Skeletal muscle tissue (tissue), 4 donors: ENCODE data around the gene GSTM3. TPM values are rescaled to one million over a fixed set of nuclear protein-coding genes. Genes with fewer than 3 reads are reported as not detected.
A peak's percentile ranks its signal among the peaks of the same experiment; 100 is the strongest.

Source experiments
- H3K27ac ChIP-seq: one replicate; pipeline ENCODE4 v1.7.0; 2013; ENCODE audit warnings: mild to moderate bottlenecking, low read depth, low read length, inconsistent platforms
- H3K27me3 ChIP-seq, 3 donors: one replicate each; pipeline ENCODE4 v1.7.0; 2013; ENCODE audit warnings: low read length in 3 of 3; ENCODE audit not compliant: control insufficient read depth in 3 of 3, insufficient read depth in 3 of 3
- H3K36me3 ChIP-seq, 3 donors: one replicate each; pipeline ENCODE4 v1.7.0; 2013; ENCODE audit warnings: low read length in 3 of 3; ENCODE audit not compliant: control insufficient read depth in 3 of 3, insufficient read depth in 3 of 3
- H3K4me1 ChIP-seq, 3 donors: one replicate each; pipeline ENCODE4 v1.7.0; 2013; ENCODE audit warnings: low read length in 3 of 3, mild to moderate bottlenecking in 3 of 3; ENCODE audit not compliant: control insufficient read depth in 3 of 3, insufficient read depth in 3 of 3
- H3K4me3 ChIP-seq, 3 donors: one replicate each; pipeline ENCODE4 v1.7.0; 2013; ENCODE audit warnings: low read length in 3 of 3
- H3K9ac ChIP-seq, 3 donors: one replicate each; pipeline ENCODE4 v1.7.0; 2013; ENCODE audit warnings: low read length in 3 of 3, mild to moderate bottlenecking in 3 of 3, moderate library complexity in 2 of 3, low read depth in 1 of 3
- H3K9me3 ChIP-seq, 3 donors: one replicate each; pipeline ENCODE4 v1.7.0; 2013; ENCODE audit warnings: low read length in 3 of 3; ENCODE audit not compliant: control insufficient read depth in 3 of 3
- total RNA-seq: library from RNA; depleted of rRNA; stranded (reverse); fragments of >200 nt; gene quantifications from one replicate; pipeline ENCODE4 v1.2.3, GENCODE V29; 2014
- donor health status: Osteomylitis.

GSTM3 gene
- total RNA-seq, 1 donor from 2014 or later, result 24.5 TPM

DNA sequence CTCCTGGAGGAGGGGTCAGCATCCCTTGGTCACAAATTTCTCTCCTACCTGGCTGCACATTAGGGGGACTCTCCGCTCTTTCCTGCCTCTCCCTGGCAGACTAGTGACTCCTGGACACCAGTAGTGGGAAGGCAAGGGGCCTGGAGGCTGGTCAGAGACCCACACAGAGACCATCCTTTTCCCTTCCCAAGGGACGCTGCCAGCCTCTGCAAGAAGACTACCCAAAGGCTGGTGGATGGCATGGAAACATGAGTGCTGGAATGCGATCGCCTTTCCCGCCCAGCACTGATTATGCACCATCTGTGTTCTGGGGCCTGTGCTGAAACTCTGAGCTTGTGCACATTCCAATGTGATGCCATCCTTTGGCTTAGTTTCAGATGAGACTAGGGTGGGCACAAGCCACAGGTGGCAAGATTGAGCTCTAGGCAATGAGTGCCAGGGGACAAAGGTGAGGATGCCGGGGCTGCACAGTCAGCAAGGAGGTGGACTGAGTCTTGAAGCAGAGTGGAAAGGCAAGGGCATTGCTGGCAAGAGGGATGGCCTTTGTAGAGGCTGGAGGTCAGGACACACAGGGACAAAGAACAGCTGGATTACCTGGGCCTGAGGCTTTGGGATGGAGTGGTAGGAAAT is 35.5 kb upstream of the GSTM3 start:
- peaks cover 10 to 15% (median 14%) of the 10 kb centered on the region in 3 donors for H3K4me1 ChIP-seq
- no peaks in the 10 kb centered on the region for H3K36me3 ChIP-seq

GRCh38 chr1:109775398-109775797 is 34.6 kb upstream of the GSTM3 start:
- Histone ChIP-seq H3K9ac (no peak overlapping the region), H3K27me3 (no peaks in the 10 kb centered on the region), H3K36me3 (no peaks in the 10 kb centered on the region), H3K9me3 (no peaks in the 10 kb centered on the region), H3K27ac (no peak overlapping the region), H3K4me3 (no peak overlapping the region), H3K4me1 (peaks cover 10 to 17% (median 15%) of the 10 kb centered on the region in 3 donors)

More for the DNA sequence above, 35.5 kb upstream of the GSTM3 start:
- Histone ChIP-seq H3K9ac (no peak overlapping the region), H3K9me3 (no peaks in the 10 kb centered on the region), H3K4me3 (no peak overlapping the region), H3K27me3 (no peaks in the 10 kb centered on the region), H3K27ac (no peak overlapping the region)

DNA sequence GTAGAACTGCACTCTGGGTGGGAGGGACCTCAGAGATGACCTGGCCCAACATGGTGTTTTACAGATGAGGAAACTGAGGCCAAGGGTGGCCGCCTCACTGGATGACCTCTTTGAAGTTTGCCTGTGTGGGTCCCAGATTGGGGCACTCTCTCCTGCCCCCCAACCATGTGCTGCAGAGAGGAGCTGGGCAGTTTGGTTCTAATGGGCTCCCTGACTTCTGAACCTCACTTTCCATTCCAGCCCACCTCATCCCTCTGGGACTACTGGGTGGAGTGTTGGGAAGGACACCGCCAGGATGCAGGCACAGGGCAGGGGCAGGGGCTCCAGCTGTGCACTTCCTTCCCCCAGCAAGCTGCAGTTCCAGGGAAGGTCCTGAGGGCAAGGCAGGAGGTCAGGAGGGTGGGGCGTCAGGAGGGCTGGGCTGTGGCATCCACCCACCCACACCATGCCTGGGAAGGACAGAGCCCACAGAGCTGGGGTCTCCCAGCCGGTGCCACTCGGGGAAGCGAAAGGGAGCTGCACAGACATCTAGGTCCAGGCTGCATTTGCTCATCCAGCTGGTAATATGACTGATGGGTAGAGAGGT is 33.2 kb upstream of the GSTM3 start:
- Histone ChIP-seq H3K4me3 (no peak overlapping the region), H3K9me3 (no peaks in the 10 kb centered on the region), H3K36me3 (no peaks in the 10 kb centered on the region), H3K4me1 (peaks cover 10 to 17% (median 15%) of the 10 kb centered on the region in 3 donors), H3K9ac (peak overlapping the region in 1 of 3 donors; percentile 16), H3K27ac (no peak overlapping the region), H3K27me3 (no peaks in the 10 kb centered on the region)

DNA sequence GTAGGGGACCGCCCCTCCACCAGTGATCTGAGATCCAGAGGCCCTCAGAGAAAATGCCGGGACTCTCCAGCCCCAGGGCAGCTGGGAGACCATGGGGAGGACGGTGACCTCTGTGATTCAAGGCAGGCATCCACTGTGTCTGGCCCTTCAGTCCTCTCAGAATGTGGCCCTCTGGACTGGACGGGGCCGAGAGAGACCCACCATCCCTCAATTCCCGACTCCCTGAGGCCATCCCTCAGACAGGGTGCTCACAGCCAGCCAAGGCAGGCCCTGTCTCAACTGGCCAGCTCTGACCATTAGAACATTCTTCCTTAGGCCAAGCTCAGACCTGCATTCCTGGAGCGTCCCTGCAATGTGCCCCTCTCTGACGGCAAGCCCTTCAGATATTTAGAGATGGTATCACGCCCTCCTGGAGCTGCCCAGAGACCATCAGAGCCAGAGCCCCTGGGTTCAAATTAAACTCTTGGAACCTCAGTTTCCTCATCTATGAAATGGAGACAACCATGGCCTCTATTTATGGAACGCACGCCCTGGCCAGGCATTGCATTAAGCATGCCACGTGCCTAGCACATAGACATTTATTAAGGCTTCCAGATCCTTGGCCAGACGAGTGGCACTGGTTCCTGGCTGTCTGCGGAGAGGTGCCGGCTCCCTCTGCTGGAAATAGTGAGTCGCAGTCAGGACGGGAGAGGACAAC is 32.5 kb upstream of the GSTM3 start:
- no peak overlapping the region for H3K9ac ChIP-seq
- no peak overlapping the region for H3K4me3 ChIP-seq

GRCh38 chr1:109772658-109773202 is 31.9 kb upstream of the GSTM3 start:
- Histone ChIP-seq H3K4me3 (no peak overlapping the region), H3K9me3 (no peaks in the 10 kb centered on the region), H3K36me3 (no peaks in the 10 kb centered on the region), H3K4me1 (peaks cover 10 to 17% (median 15%) of the 10 kb centered on the region in 3 donors), H3K9ac (no peak overlapping the region), H3K27ac (no peak overlapping the region), H3K27me3 (no peaks in the 10 kb centered on the region)

More for the DNA sequence above, 32.5 kb upstream of the GSTM3 start:
- H3K36me3 ChIP-seq, result no peaks in the 10 kb centered on the region
- no peak overlapping the region for H3K27ac ChIP-seq
- H3K27me3 ChIP-seq, result no peaks in the 10 kb centered on the region
- no peaks in the 10 kb centered on the region for H3K9me3 ChIP-seq
- H3K4me1 ChIP-seq, result peaks cover 10 to 17% (median 15%) of the 10 kb centered on the region in 3 donors

DNA sequence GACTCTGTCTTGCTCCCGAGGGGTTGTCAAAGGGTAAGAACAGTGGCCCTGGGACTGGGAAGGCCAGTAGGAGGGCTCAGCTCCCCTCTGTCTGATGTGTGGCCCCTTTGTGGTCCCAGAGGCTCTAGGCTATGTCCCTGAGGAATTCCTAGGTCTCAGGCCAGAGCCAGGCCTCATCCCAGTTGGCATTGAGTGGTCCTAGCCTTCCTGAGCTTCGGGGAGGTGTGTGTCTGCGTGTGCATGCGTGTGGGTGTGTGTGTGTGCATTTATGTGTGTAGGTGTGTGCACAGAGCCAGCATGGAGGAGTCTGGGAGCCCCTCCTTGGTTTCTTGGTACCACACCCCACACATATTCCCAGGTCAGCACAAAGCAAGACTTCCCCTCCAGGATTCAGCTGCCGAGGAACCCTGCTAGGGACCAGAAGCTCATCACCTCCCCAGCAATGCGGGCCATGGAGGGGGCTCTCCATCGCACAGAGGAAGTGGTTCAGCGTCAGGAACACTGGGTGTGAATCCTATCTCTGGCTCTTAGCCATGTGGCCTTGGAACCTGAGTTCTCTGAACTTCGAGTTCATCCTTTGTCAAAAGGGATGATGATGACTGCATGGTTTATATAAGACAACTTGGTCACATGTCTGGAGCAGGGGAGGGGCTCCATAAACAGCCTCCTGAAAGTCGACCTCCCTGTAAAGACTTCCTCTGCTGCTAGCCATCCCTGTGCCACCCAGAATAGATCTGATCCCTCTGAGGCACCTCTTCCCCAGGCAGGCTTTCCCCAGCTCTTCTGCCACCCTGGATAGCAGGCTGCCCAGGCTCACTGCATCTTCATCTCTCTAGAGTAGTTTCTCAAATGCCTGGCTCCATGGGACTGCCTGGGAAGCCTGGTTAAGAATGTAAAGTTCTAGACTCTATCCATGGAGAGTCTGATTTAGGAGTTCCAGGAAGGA is 31.1 kb upstream of the GSTM3 start:
- H3K36me3 ChIP-seq, result no peaks in the 10 kb centered on the region
- H3K27me3 ChIP-seq, result no peaks in the 10 kb centered on the region
- no peak overlapping the region for H3K27ac ChIP-seq
- H3K4me3 ChIP-seq, result no peak overlapping the region
- no peaks in the 10 kb centered on the region for H3K9me3 ChIP-seq
- peak overlapping the region in 1 of 3 donors; percentile 17 for H3K9ac ChIP-seq
- H3K4me1 ChIP-seq, result peaks cover 7 to 14% (median 10%) of the 10 kb centered on the region in 3 donors

GRCh38 chr1:109770331-109771095 is 29.7 kb upstream of the GSTM3 start:
- H3K27me3 ChIP-seq, result no peaks in the 10 kb centered on the region
- H3K9ac ChIP-seq, result no peak overlapping the region
- H3K4me1 ChIP-seq, result peaks cover 4 to 13% (median 8%) of the 10 kb centered on the region in 3 donors
- no peak overlapping the region for H3K4me3 ChIP-seq
- H3K36me3 ChIP-seq, result no peaks in the 10 kb centered on the region
- no peak overlapping the region for H3K27ac ChIP-seq
- no peaks in the 10 kb centered on the region for H3K9me3 ChIP-seq

DNA sequence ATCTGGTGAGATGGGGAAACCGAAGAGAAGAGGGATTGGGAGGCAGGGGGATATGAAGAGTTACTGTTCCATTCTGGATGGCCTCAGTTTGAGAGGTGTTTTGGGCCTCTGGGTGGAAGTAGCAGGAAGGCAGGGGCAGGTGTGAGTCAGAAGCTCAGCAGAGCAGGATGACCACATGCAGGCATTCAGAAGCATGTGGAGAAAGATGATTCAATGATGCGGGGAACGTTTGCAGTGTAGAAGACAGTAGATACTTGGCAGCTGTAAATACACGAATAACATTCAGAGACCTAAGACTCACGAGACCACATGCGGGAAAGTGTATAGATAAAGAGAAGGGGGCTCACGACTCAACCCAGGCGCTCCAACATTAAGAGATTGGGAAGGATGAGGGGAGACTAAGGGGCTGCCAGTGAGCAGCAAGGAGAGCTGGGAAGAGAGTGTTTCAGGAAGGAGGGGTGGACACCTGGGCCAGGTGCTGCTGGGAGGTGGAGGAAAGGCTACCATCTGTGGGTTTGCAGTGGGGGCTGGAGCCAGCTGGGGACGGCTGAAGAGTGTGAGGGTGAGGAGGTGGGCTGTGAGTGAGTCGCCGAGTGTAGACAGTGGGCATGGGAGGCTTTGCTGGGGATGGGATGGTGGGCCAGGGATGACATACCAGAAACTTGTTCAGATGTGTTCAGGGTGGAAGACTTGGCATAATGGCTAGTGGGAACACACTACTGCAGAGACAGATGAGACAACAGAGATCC is 28.7 kb upstream of the GSTM3 start:
- no peak overlapping the region for H3K9ac ChIP-seq

More for the DNA sequence above, 28.7 kb upstream of the GSTM3 start:
- H3K4me3 ChIP-seq, result no peak overlapping the region
- no peaks in the 10 kb centered on the region for H3K27me3 ChIP-seq
- H3K4me1 ChIP-seq, result peaks cover 4 to 13% (median 8%) of the 10 kb centered on the region in 3 donors
- no peaks in the 10 kb centered on the region for H3K9me3 ChIP-seq
- H3K27ac ChIP-seq, result no peak overlapping the region
- no peaks in the 10 kb centered on the region for H3K36me3 ChIP-seq
